ENCODE results near the gene TRIM5. TPM values are rescaled to one million over a fixed set of nuclear protein-coding genes. Genes with fewer than 3 reads are reported as not detected.

Gene TRIM5
- polyA plus RNA-seq, 2 of the 4 experiments (the other 2 are of a cell fraction), result 21.9 to 32.6 TPM

DNA sequence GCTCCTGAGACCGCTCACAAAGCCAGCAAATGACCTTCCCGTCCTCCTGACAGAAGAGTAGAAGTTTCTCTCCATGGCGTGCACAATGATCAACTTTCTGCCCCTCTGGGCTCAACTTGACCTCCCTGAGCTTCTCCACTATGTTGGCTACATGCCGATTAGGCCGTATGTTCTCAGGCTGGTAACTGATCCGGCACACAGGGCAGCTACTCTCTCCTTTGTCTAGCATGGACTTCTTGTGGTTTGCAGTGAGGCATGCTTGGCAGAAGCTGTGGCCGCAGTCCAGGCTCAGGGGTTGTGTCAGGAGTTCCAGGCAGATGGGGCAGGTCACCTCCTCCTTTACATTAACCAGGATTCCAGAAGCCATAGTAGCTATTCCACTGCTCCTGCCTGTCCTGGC, 5.1 kb downstream of the TRIM5 start:
- Histone ChIP-seq H3K27ac (no peak overlapping the region), H3K4me3 (no peak overlapping the region), H3K4me2 (no peak overlapping the region), H3K4me1 (peaks cover 9% of the 10 kb centered on the region; the same call in 1 of the 3 replicates), H3K9me3 (no peaks in the 10 kb centered on the region)
- DNase-seq (ENCODE audit: low read depth in 1 of 2, low spot score in 1 of 2) (no peak), ATAC-seq (no peak), FAIRE-seq (no peak)
- ChIA-PET CTCF (no interaction called here), POLR2A (no interaction called here)
- TF ChIP-seq PHF8 (IDR thresholded peaks at IDR 0.05; ENCODE audit: borderline replicate concordance, low read depth) (no peak), NPAS2 (CRISPR knock-in tag; IDR thresholded peaks at IDR 0.05; ENCODE audit: borderline replicate concordance) (no peak), RFX5 (IDR thresholded peaks at IDR 0.05) (no peak), BHLHE40 (IDR thresholded peaks at IDR 0.05; ENCODE audit: low read depth, low read length) (no peak)
- WGBS (ENCODE audit: missing lambda C conversion rate), result 90% methylated on average over 7 of the region's 7 CpGs

DNA sequence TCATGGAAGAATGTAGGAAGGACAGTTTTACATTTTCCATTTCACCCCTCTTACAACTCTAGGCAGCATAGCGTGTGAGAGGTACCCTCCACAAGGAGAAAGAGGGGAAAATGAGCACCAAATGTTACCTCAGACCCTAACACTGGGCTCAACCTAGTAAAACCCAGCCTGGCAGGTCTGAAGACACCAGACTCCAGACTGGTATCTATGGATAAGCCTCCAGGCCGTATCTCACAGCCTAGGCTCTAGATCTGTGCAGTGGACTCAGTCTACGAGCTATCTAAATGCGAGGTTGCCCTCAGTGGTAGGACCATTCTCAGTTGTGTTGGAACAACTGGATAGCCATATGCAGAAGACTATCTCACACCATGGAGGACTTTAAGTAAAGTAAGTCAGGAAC, 10.5 kb downstream of the TRIM5 start:
- FAIRE-seq (no peak), DNase-seq (ENCODE audit: low read depth in 1 of 2, low spot score in 1 of 2) (no peak), ATAC-seq (no peak; a peak in 1 of 6 replicates)
- H3K27ac ChIP-seq, result no peak overlapping the region
- H3K4me2 ChIP-seq, result no peak overlapping the region
- H3K4me3 ChIP-seq, result no peak overlapping the region
- no peak for TF ChIP-seq HOXA7 (CRISPR knock-in tag; IDR thresholded peaks at IDR 0.05)
- TF ChIP-seq, protein P1, sequence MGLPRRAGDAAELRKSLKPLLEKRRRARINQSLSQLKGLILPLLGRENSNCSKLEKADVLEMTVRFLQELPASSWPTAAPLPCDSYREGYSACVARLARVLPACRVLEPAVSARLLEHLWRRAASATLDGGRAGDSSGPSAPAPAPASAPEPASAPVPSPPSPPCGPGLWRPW (IDR thresholded peaks at IDR 0.05), result no peak
- TF ChIP-seq, protein P2, sequence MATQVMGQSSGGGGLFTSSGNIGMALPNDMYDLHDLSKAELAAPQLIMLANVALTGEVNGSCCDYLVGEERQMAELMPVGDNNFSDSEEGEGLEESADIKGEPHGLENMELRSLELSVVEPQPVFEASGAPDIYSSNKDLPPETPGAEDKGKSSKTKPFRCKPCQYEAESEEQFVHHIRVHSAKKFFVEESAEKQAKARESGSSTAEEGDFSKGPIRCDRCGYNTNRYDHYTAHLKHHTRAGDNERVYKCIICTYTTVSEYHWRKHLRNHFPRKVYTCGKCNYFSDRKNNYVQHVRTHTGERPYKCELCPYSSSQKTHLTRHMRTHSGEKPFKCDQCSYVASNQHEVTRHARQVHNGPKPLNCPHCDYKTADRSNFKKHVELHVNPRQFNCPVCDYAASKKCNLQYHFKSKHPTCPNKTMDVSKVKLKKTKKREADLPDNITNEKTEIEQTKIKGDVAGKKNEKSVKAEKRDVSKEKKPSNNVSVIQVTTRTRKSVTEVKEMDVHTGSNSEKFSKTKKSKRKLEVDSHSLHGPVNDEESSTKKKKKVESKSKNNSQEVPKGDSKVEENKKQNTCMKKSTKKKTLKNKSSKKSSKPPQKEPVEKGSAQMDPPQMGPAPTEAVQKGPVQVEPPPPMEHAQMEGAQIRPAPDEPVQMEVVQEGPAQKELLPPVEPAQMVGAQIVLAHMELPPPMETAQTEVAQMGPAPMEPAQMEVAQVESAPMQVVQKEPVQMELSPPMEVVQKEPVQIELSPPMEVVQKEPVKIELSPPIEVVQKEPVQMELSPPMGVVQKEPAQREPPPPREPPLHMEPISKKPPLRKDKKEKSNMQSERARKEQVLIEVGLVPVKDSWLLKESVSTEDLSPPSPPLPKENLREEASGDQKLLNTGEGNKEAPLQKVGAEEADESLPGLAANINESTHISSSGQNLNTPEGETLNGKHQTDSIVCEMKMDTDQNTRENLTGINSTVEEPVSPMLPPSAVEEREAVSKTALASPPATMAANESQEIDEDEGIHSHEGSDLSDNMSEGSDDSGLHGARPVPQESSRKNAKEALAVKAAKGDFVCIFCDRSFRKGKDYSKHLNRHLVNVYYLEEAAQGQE (IDR thresholded peaks at IDR 0.05), result no peak
- TF ChIP-seq FOXS1 (CRISPR knock-in tag; IDR thresholded peaks at IDR 0.05), result no peak
- no peak for TF ChIP-seq MAZ (IDR thresholded peaks at IDR 0.05; ENCODE audit: borderline replicate concordance, low read depth, low read length)
- TF ChIP-seq ZNF302 (CRISPR knock-in tag; IDR thresholded peaks at IDR 0.05), result no peak
- 97% methylated on average over 4 of the region's 4 CpGs for WGBS (ENCODE audit: missing lambda C conversion rate)
- H3K4me1 ChIP-seq, result peaks cover 14% of the 10 kb centered on the region; the same call in 2 of the 3 replicates
- ChIA-PET CTCF (interaction anchor here (0.9 to 1.4 kb wide), 2 partner anchors 10 to 74 kb away, joined by 3 to 5 read pairs; partner anchors contain the start of gene TRIM5), POLR2A (no interaction called here)
- H3K9me3 ChIP-seq, result no peaks in the 10 kb centered on the region

DNA sequence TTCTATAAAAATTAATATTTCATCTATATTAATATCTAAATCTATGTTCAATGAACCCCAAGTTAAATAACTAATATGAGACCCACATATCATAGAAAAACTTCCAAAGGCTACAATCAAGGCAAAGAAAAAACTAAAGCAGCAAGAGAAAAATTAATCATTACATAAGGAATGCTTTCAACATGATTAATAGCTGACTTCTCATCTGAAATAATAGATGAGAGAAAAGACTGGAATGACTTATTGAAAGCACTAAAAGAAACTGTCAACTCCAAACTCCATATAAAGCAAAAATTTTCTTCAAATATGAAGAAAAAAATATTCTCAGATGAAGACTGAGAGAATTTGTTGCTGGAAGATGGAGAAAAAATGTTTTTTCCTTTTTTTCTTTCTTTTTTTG, 13.0 kb downstream of the TRIM5 start:
- POLR2A ChIA-PET, result no interaction called here
- DNase-seq (ENCODE audit: low read depth in 1 of 2, low spot score in 1 of 2) (no peak), FAIRE-seq (no peak), ATAC-seq (no peak)
- Histone ChIP-seq H3K4me3 (no peak overlapping the region), H3K27ac (peak overlapping the region in 1 of 2 experiments; percentile 65; a peak in 2 of 6 replicates), H3K4me2 (peak overlapping the region; percentile 39; the same call in 2 of the 3 replicates), H3K4me1 (peaks cover 14% of the 10 kb centered on the region; the same call in 2 of the 3 replicates), H3K9me3 (no peaks in the 10 kb centered on the region)
- CTCF ChIA-PET, result no interaction called here
- TF ChIP-seq HOXA7 (CRISPR knock-in tag; IDR thresholded peaks at IDR 0.05) (no peak), NPAS2 (CRISPR knock-in tag; IDR thresholded peaks at IDR 0.05; ENCODE audit: borderline replicate concordance) (no peak), RARB (CRISPR knock-in tag; IDR thresholded peaks at IDR 0.05) (no peak), KDM5A (IDR thresholded peaks at IDR 0.05) (no peak), FOXS1 (CRISPR knock-in tag; IDR thresholded peaks at IDR 0.05) (no peak), EHMT2 (IDR thresholded peaks at IDR 0.05; ENCODE audit: low read depth) (no peak), ESRRA (IDR thresholded peaks at IDR 0.05; ENCODE audit: borderline replicate concordance, low read length) (no peak), PHF8 (IDR thresholded peaks at IDR 0.05; ENCODE audit: borderline replicate concordance, low read depth) (no peak), MAFK (IDR thresholded peaks at IDR 0.05; ENCODE audit: partially characterized antibody) (no peak)

DNA sequence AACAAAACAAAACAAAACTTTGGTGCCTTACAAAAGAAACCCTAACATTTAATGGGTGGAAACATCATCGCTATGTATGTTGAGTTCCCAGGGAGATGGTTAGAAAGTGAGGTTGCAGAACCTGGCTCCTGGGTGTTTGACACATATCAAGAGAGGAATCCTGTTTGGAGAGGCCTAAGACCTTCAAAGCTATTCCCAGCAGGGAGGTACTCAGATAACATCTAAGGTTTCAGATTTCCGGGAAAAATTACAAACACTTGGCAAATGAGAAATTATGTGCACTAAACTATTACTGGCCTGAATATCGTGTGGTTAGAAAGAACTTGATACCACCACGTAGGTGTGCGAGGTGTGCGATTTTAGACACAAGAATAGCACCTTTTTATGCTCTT, 18.5 kb downstream of the TRIM5 start:
- ChIA-PET POLR2A (no interaction called here), CTCF (interaction anchor here (1.0 kb wide), 1 partner anchor 59 kb away, joined by 5 read pairs; no protein-coding TSS in a partner anchor)
- H3K27ac ChIP-seq, result no peak overlapping the region
- peaks cover 4% of the 10 kb centered on the region; the same call in 2 of the 3 replicates for H3K4me1 ChIP-seq
- ATAC-seq, result no peak
- FAIRE-seq, result no peak
- WGBS (ENCODE audit: missing lambda C conversion rate), result 91% methylated on average over 6 of the region's 6 CpGs
- no peak overlapping the region for H3K4me2 ChIP-seq
- DNase-seq (ENCODE audit: low read depth in 1 of 2, low spot score in 1 of 2), result no peak
- no peak overlapping the region for H3K4me3 ChIP-seq
- H3K9me3 ChIP-seq, result no peaks in the 10 kb centered on the region
- TF ChIP-seq NFE2L2 (conservative IDR thresholded peaks at IDR 0.05; ENCODE audit: low read length) (no peak), CEBPB (IDR thresholded peaks at IDR 0.05) (no peak), JUN (IDR thresholded peaks at IDR 0.05) (no peak), RAD21 (conservative IDR thresholded peaks at IDR 0.05 in 1 of 2, IDR thresholded peaks at IDR 0.05 in 1 of 2) (no peak), NPAS2 (CRISPR knock-in tag; IDR thresholded peaks at IDR 0.05; ENCODE audit: borderline replicate concordance) (no peak), CHD2 (IDR thresholded peaks at IDR 0.05; ENCODE audit: low read length, partially characterized antibody) (no peak), GATA3 (IDR thresholded peaks at IDR 0.05; ENCODE audit: borderline replicate concordance) (no peak), SREBF2 (IDR thresholded peaks at IDR 0.05) (no peak), ZNF302 (CRISPR knock-in tag; IDR thresholded peaks at IDR 0.05) (no peak), BHLHE40 (IDR thresholded peaks at IDR 0.05; ENCODE audit: low read depth, low read length) (no peak), FOXS1 (CRISPR knock-in tag; IDR thresholded peaks at IDR 0.05) (no peak), CBX2 (IDR thresholded peaks at IDR 0.05; ENCODE audit: borderline replicate concordance, low read depth) (no peak), EHMT2 (IDR thresholded peaks at IDR 0.05; ENCODE audit: low read depth) (no peak), RARB (CRISPR knock-in tag; IDR thresholded peaks at IDR 0.05) (no peak)
- TF ChIP-seq, protein P3, sequence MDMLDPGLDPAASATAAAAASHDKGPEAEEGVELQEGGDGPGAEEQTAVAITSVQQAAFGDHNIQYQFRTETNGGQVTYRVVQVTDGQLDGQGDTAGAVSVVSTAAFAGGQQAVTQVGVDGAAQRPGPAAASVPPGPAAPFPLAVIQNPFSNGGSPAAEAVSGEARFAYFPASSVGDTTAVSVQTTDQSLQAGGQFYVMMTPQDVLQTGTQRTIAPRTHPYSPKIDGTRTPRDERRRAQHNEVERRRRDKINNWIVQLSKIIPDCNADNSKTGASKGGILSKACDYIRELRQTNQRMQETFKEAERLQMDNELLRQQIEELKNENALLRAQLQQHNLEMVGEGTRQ (IDR thresholded peaks at IDR 0.05), result no peak
- TF ChIP-seq, protein P4, sequence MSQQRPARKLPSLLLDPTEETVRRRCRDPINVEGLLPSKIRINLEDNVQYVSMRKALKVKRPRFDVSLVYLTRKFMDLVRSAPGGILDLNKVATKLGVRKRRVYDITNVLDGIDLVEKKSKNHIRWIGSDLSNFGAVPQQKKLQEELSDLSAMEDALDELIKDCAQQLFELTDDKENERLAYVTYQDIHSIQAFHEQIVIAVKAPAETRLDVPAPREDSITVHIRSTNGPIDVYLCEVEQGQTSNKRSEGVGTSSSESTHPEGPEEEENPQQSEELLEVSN (IDR thresholded peaks at IDR 0.05; ENCODE audit: borderline replicate concordance, low read depth), result no peak

Measured in A549 (cell line).